Fibroblast of the aortic adventitia (primary cell): ENCODE measurements around the gene JPT1. TPM values are rescaled to one million over a fixed set of nuclear protein-coding genes. Genes with fewer than 3 reads are reported as not detected.

Experiments
- DNase-seq: peaks from one replicate; pipeline ENCODE4 v3.0.0-alpha.2; 2010; ENCODE audit warnings: low read depth
- H3K4me3 ChIP-seq: 2 replicates; pipeline ENCODE4 v1.5.1; 2011; ENCODE audit warnings: low read depth, mild to moderate bottlenecking, control low read depth, low read length, moderate library complexity
- CTCF ChIP-seq: IDR thresholded peaks from 2 replicates; pipeline ENCODE4 v1.5.1; 2011; ENCODE audit warnings: mild to moderate bottlenecking, low read length, control low read depth, inconsistent platforms; ENCODE audit not compliant: insufficient read depth
- small RNA-seq: library from RNA; depleted of rRNA; stranded (forward); fragments of <200 nt; gene quantifications from one replicate; pipeline ENCODE3, GENCODE V24; 2012
- total RNA-seq: library from RNA; depleted of rRNA; stranded (reverse); fragments of >200 nt; gene quantifications from 2 replicates; pipeline ENCODE4 v1.2.3, GENCODE V29; 2012; ENCODE audit warnings: low replicate concordance

JPT1 gene
- total RNA-seq, 1 donor = 71.1 TPM

GRCh38 chr17:75086496-75087181 is 67.7 kb downstream of the JPT1 start:
- no peak for TF ChIP-seq CTCF
- DNase-seq = no peak
- no peak overlapping the region for H3K4me3 ChIP-seq

Small RNAs within 50 kb of the gene (small RNA-seq; reads per million reads assigned to genes)
- gene RF00019 = not detected

Other genes starting within 250 kb of the JPT1 start
- gene USH1G, start 231.3 kb downstream of the JPT1 start, total RNA-seq = 0.49 TPM in 1 of 2 replicates, not detected in the other
- gene OTOP2, start 230.2 kb downstream of the JPT1 start, total RNA-seq = not detected in 2 replicates
- not detected in 2 replicates for gene OTOP3, start 218.6 kb downstream of the JPT1 start, total RNA-seq
- gene HID1, start 181.8 kb downstream of the JPT1 start, total RNA-seq = 0.33 and 0.90 TPM in 2 replicates
- 11.8 and 15.3 TPM in 2 replicates for gene CDR2L, start 166.9 kb downstream of the JPT1 start, total RNA-seq
- gene MRPL58, start 141.8 kb downstream of the JPT1 start, total RNA-seq = 26.2 and 31.4 TPM in 2 replicates
- 513 and 829 TPM in 2 replicates for gene ATP5PD, start 107.5 kb downstream of the JPT1 start, total RNA-seq
- gene KCTD2, start 107.3 kb downstream of the JPT1 start, total RNA-seq = 20.2 and 34.2 TPM in 2 replicates
- gene SLC16A5, start 66.6 kb downstream of the JPT1 start, total RNA-seq = 2.8 and 4.4 TPM in 2 replicates
- gene ARMC7, start 44.5 kb downstream of the JPT1 start, total RNA-seq = 3.4 and 3.9 TPM in 2 replicates
- gene NT5C, start 22.8 kb downstream of the JPT1 start, total RNA-seq = 39.8 and 45.2 TPM in 2 replicates
- gene SUMO2, start 28.4 kb upstream of the JPT1 start, total RNA-seq = 89.9 and 129 TPM in 2 replicates
- 33.9 and 41.5 TPM in 2 replicates for gene NUP85, start 51.2 kb upstream of the JPT1 start, total RNA-seq
- gene GGA3, start 107.1 kb upstream of the JPT1 start, total RNA-seq = 8.7 and 14.0 TPM in 2 replicates
- 31.0 and 83.6 TPM in 2 replicates for gene MRPS7, start 107.4 kb upstream of the JPT1 start, total RNA-seq
- 3.8 and 9.9 TPM in 2 replicates for gene MIF4GD, start 116.7 kb upstream of the JPT1 start, total RNA-seq
- gene SLC25A19, start 134.9 kb upstream of the JPT1 start, total RNA-seq = 8.7 and 11.0 TPM in 2 replicates